22Rv1 (cell line): ENCODE data around the gene EEPD1.

ENCODE experiments used
- CTCF ChIP-seq: fragments of 450-650 bp; IDR thresholded peaks from 2 replicates; pipeline ENCODE4 v1.5.1; 2017; ENCODE audit warnings: mild to moderate bottlenecking
- ZFX ChIP-seq: fragments of 450-650 bp; IDR thresholded peaks from 2 replicates; pipeline ENCODE4 v1.6.1; 2017; ENCODE audit warnings: antibody characterized with exemption, borderline replicate concordance

GRCh38 chr7:36191292-36191920, 38.4 kb downstream of the EEPD1 start:
- TF ChIP-seq CTCF = no peak
- no peak for TF ChIP-seq ZFX
